Transverse colon (tissue), 4 donors: ENCODE results near the gene RHOBTB3. TPM values are rescaled to one million over a fixed set of nuclear protein-coding genes. Genes with fewer than 3 reads are reported as not detected.

Source experiments
- DNase-seq: peaks from one replicate; pipeline ENCODE4 v3.0.0-alpha.2; 2019
- H3K27ac ChIP-seq, 4 donors: fragments of 200-600 bp; sonication (generic); 2 replicates each; pipeline ENCODE4 v1.5.1; 2016 to 2018; ENCODE audit warnings: inconsistent platforms in 4 of 4
- H3K27me3 ChIP-seq: fragments of 200-600 bp; sonication (generic); 2 replicates; pipeline ENCODE4 v1.5.1; 2017; ENCODE audit warnings: inconsistent platforms
- H3K36me3 ChIP-seq, 4 donors: fragments of 200-600 bp; sonication (generic); 2 replicates each; pipeline ENCODE4 v1.5.1; 2017 to 2019; ENCODE audit warnings: inconsistent platforms in 4 of 4
- H3K4me1 ChIP-seq, 4 donors: fragments of 200-600 bp; sonication (generic); 2 replicates each; pipeline ENCODE4 v1.5.1; 2017 to 2020; ENCODE audit warnings: inconsistent platforms in 4 of 4
- H3K4me3 ChIP-seq, 4 donors: fragments of 200-600 bp; sonication (generic); 1 replicate in 1 of 4; 2 replicates in 3 of 4; pipeline versions ENCODE4 v1.5.1 to v1.6.1; 2017 to 2019; ENCODE audit warnings: inconsistent platforms in 4 of 4
- H3K9me3 ChIP-seq, 2 donors: fragments of 200-600 bp; sonication (generic); 2 replicates each; pipeline ENCODE4 v1.5.1; 2017 to 2019; ENCODE audit warnings: inconsistent platforms in 2 of 2
- CTCF ChIP-seq, 5 experiments: fragments of 200-600 bp in 3 of 5; fragments of 450-650 bp in 2 of 5; sonication (generic) in 3 of 5; IDR thresholded peaks; 1 replicate in 2 of 5; 2 replicates in 3 of 5; pipeline ENCODE4 v1.5.1; 2016 to 2017; ENCODE audit warnings: antibody characterized with exemption in 5 of 5, inconsistent platforms in 3 of 5, mild to moderate bottlenecking in 2 of 5, moderate library complexity in 1 of 5
- EP300 ChIP-seq: sonication (generic); formaldehyde crosslinking; IDR thresholded peaks from one replicate; pipeline ENCODE4 v1.6.1; 2017; ENCODE audit warnings: antibody characterized with exemption, low read depth
- POLR2A ChIP-seq: fragments of 450-650 bp; IDR thresholded peaks from one replicate; pipeline ENCODE4 v1.6.1; 2016; ENCODE audit warnings: antibody characterized with exemption, mild to moderate bottlenecking, moderate library complexity
- POLR2AphosphoS5 ChIP-seq, 3 donors: sonication (generic); formaldehyde crosslinking; IDR thresholded peaks; one replicate each; pipeline ENCODE4 v1.6.1; 2016; ENCODE audit warnings: antibody characterized with exemption in 3 of 3
- WGBS, 2 donors: methylation state at CpG; one replicate each; pipeline ENCODE4 v1.1.5; 2018; ENCODE audit warnings: low coverage in 1 of 2; 5-methylcytosine and 5-hydroxymethylcytosine counted together
- in situ Hi-C, 4 donors: fragments of 200-750 bp; cut with MboI; loops; one replicate each; pipeline versions ENCODE4 v1.15.0 to v1.15.1; 2017; ENCODE audit warnings: low sequenced_read_pairs in 3 of 4, low pct_ligation_motif_present in 1 of 4, low pct_unique_long_range_greater_than_20kb in 1 of 4
- intact Hi-C: fragments of 100-400 bp; cut with DNase I; formaldehyde crosslinking; loops from one replicate; pipeline ENCODE4 v1.15.1; 2023; ENCODE audit warnings: low total_unique reads
- total RNA-seq, 4 donors: library from RNA; depleted of rRNA; stranded (reverse); fragments of >200 nt; gene quantifications; one replicate each; pipeline ENCODE4 v1.1.0, GENCODE V29; 2016

The RHOBTB3 gene
- total RNA-seq, 4 donors from 2014 or later: 53.0 to 143 (median 84.2) TPM

GRCh38 chr5:95770830-95771708, 39.9 kb downstream of the RHOBTB3 start:
- Histone ChIP-seq H3K9me3 (no peaks in the 10 kb centered on the region), H3K4me3 (no peak overlapping the region), H3K27ac (peak overlapping the region in 3 of 4 donors; percentile 20 to 54 (median 33)), H3K4me1 (peaks cover 0 to 8% (median 2%) of the 10 kb centered on the region in 4 donors), H3K27me3 (no peaks in the 10 kb centered on the region), H3K36me3 (peaks cover 0 to 6% (median 2%) of the 10 kb centered on the region in 4 donors)
- WGBS, 2 donors: 33 to 64% methylated on average over 8 of the region's 8 CpGs
- no peak for DNase-seq
- intact Hi-C loops: loop anchor here (10.0 kb wide), 1 partner anchor 106 kb away; no protein-coding TSS in a partner anchor
- TF ChIP-seq EP300 (no peak), CTCF (IDR thresholded peaks at IDR 0.05) (no peak), POLR2AphosphoS5 (IDR thresholded peaks at IDR 0.05) (no peak), POLR2A (no peak)
- in situ Hi-C loops: no loop called here

- 92 to 93% methylated on average over 2 of the region's 2 CpGs for WGBS, 2 donors
- Histone ChIP-seq H3K27me3 (no peaks in the 10 kb centered on the region), H3K4me1 (peaks cover 0 to 8% (median 2%) of the 10 kb centered on the region in 4 donors), H3K9me3 (no peaks in the 10 kb centered on the region), H3K4me3 (no peak overlapping the region), H3K27ac (no peak overlapping the region), H3K36me3 (peaks cover 0 to 6% (median 2%) of the 10 kb centered on the region in 4 donors)
- in situ Hi-C loops (no loop called here), intact Hi-C loops (loop anchor here (10.0 kb wide), 1 partner anchor 107 kb away; no protein-coding TSS in a partner anchor)
- DNase-seq: no peak
- TF ChIP-seq CTCF (IDR thresholded peaks at IDR 0.05) (no peak), POLR2AphosphoS5 (IDR thresholded peaks at IDR 0.05) (no peak)
These were observed 40.8 kb downstream of the RHOBTB3 start for GRCh38 chr5:95771892-95772291.

- in situ Hi-C loops: no loop called here
- Histone ChIP-seq H3K4me1 (peaks cover 0 to 8% (median 2%) of the 10 kb centered on the region in 4 donors), H3K27me3 (no peaks in the 10 kb centered on the region), H3K4me3 (no peak overlapping the region), H3K27ac (no peak overlapping the region), H3K9me3 (no peaks in the 10 kb centered on the region), H3K36me3 (peaks cover 0 to under 1% (median 0%) of the 10 kb centered on the region in 4 donors)
- DNase-seq: no peak
- intact Hi-C loops: loop anchor here (10.0 kb wide), 1 partner anchor 109 kb away; no protein-coding TSS in a partner anchor
- 81 to 94% methylated on average over 2 to 3 of the region's 3 CpGs for WGBS, 2 donors
- TF ChIP-seq EP300 (no peak), POLR2AphosphoS5 (IDR thresholded peaks at IDR 0.05) (no peak), POLR2A (no peak), CTCF (IDR thresholded peaks at IDR 0.05) (no peak)
These were observed 42.4 kb downstream of the RHOBTB3 start for GRCh38 chr5:95773335-95774059.

GRCh38 chr5:95777441-95777840, 46.3 kb downstream of the RHOBTB3 start:
- Histone ChIP-seq H3K4me3 (no peak overlapping the region), H3K36me3 (no peaks in the 10 kb centered on the region), H3K27me3 (no peaks in the 10 kb centered on the region), H3K27ac (no peak overlapping the region), H3K4me1 (peaks cover 0 to 13% (median 2%) of the 10 kb centered on the region in 4 donors), H3K9me3 (no peaks in the 10 kb centered on the region)
- TF ChIP-seq POLR2A: no peak
- no peak for TF ChIP-seq POLR2AphosphoS5 (IDR thresholded peaks at IDR 0.05)
- no peak for TF ChIP-seq EP300
- TF ChIP-seq CTCF (IDR thresholded peaks at IDR 0.05): no peak
- in situ Hi-C loops (loop anchor here in 2 of 4 donors (5.0 kb wide), 2 partner anchors 70 to 110 kb away; no protein-coding TSS in a partner anchor), intact Hi-C loops (loop anchor here (10.0 kb wide), 1 partner anchor 113 kb away; no protein-coding TSS in a partner anchor)
- WGBS, 2 donors: 86 to 90% methylated on average over 3 of the region's 3 CpGs
- no peak for DNase-seq
